Esophagus squamous epithelium (tissue), 4 donors: ENCODE data around the gene CD164.

Experiments used
- POLR2A ChIP-seq, 4 donors: fragments of 450-650 bp; IDR thresholded peaks; one replicate each; pipeline ENCODE4 v1.6.1; 2017; ENCODE audit warnings: antibody characterized with exemption in 4 of 4, mild to moderate bottlenecking in 4 of 4, moderate library complexity in 3 of 4
- TF ChIP-seq, protein P1 (sequence below), 6 experiments: fragments of 450-650 bp in 4 of 6; fragments of 200-600 bp in 2 of 6; sonication (generic) in 2 of 6; IDR thresholded peaks; one replicate each; pipeline ENCODE4 v1.5.1; 2016 to 2019; ENCODE audit warnings: antibody characterized with exemption in 6 of 6, mild to moderate bottlenecking in 4 of 6, moderate library complexity in 4 of 6

DNA sequence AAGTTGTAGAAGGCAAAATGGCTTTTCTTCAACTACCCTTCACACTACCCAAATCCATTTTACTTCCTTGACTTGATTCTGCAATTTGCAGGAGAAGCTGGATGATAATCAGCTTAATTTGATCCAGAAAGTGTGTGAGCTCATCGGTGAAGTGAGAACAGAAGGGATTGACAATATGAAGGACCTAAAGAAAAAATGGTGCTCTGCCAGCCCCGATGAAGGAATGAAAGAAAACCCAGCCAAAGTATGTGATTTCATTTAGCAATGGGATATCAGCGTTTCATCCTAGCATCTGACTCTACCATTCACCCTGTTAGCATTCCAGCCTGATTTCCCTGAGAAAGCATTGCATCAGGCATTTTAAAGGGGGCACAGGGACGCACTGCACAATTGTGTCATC, 41.5 kb downstream of the CD164 start:
- TF ChIP-seq, protein P1, sequence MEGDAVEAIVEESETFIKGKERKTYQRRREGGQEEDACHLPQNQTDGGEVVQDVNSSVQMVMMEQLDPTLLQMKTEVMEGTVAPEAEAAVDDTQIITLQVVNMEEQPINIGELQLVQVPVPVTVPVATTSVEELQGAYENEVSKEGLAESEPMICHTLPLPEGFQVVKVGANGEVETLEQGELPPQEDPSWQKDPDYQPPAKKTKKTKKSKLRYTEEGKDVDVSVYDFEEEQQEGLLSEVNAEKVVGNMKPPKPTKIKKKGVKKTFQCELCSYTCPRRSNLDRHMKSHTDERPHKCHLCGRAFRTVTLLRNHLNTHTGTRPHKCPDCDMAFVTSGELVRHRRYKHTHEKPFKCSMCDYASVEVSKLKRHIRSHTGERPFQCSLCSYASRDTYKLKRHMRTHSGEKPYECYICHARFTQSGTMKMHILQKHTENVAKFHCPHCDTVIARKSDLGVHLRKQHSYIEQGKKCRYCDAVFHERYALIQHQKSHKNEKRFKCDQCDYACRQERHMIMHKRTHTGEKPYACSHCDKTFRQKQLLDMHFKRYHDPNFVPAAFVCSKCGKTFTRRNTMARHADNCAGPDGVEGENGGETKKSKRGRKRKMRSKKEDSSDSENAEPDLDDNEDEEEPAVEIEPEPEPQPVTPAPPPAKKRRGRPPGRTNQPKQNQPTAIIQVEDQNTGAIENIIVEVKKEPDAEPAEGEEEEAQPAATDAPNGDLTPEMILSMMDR (IDR thresholded peaks at IDR 0.05) = no peak
- no peak for TF ChIP-seq POLR2A (IDR thresholded peaks at IDR 0.05)
